NCI-H1694 (cell line): Measurements from ENCODE around the gene FBXL13.
"Not testable (repeated sequence)": the region's sequence is repeated elsewhere in the genome, so short reads cannot be mapped to it uniquely, and the experiment has no call there.

Experiments
- DNase-seq: peaks from one replicate; lab custom pipeline; 2025; lab: John Stamatoyannopoulos, UW

FBXL13 gene

DNA sequence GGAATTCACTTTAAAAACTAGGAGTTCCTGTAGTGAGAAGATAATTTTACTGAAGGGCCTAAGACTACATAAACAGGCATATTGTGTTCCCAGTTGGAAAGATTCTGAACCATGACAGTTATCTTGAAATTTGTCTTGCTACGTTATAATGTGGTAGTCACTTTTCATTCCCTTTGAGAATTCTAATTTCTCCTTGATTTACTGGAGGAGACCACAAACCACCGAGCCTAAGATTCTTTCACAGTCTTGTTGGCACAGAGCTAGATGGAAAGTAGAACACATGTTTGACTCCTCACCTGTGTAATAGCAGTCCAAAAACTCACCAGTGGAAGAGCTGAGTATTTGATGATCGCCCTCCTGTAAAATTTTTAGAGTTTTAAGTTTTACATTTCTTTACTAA lies 5.2 kb upstream of the FBXL13 start:
- no peak for DNase-seq

DNA sequence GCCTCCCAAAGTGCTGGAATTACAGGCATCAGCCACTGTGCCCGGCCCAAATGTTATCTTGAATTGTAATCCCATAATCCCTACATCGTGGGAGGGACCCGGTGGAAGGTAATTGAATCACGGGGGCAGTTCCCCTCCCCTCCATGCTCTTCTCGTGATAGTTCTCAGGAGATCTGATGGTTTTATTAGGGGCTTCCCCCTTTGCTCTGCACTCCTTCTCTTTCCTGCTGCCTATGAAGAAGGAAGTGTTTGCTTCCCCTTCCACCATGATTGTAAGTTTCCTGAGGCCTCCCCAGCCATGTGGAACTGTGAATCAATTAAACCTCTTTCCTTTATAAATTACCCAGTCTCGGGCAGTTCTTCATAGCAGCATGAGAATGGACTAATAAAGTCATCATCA lies 3.6 kb upstream of the FBXL13 start:
- not testable (repeated sequence) for DNase-seq

DNA sequence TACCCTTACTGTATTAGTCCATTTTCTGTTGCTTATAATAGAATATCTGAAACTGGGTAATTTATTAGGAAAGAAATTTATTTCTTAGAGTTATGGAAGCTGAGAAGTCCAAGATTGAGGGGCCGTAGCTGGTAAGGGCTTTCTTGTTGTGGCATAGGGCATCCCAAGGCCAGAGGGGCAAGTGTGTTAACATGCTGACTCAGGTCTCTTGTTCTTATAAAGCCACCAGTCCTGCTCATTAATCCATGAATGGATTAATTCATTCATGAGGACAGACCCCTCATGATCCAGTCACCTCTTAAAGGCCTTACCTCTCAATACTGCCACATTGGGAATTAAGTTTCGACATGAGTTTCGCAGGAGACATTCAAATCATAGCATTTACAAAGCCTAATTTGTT lies 2.7 kb upstream of the FBXL13 start:
- DNase-seq: no peak

DNA sequence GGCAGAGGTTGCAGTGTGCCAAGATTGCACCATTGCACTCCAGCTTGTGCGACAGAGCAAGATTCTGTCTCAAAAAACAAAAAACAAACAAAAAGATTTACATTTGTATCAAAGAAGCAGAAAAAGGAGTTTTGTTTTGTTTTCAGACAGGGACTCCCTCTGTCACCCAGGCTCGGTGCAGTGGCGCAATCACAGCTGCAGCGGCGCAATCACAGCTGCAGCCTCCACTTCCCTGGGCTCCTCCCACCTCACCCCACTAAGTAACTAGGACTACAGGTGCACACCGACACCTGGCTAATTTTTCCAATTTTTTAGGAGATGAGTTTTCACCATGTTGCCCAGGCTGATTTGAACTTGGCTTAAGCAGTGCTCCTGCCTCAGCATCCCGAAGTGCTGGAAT lies 2.2 kb upstream of the FBXL13 start:
- no peak for DNase-seq

DNA sequence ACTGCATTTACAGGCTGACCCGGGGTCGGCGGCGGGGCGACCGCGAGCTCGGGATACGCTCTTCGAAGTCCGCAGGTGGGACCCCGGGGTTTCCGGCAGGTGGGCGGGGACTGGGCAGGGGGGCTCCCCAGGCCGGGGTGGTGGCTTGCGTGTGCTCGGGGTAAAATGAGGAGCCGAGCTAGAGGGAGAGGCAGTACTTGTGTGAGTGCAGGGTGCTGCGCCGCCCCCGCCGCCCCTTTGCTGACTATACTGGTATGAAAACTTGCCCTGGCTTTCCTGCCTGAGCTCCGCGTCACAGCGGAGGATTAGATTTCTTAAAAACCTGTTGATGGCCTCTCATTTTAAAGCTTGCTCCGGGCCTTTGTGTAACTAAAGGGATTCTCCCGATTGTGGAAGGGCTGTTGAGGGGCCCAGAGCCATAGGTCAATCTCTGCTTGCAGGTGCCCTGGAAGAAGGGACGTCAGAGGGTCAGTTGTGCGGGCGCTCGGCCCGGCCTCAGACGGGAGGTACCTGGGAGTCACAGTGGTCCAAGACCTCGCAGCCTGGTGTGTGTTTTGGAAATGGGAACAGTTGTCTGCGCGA lies 832 bp upstream of the FBXL13 start:
- DNase-seq: peak; percentile 21

DNA sequence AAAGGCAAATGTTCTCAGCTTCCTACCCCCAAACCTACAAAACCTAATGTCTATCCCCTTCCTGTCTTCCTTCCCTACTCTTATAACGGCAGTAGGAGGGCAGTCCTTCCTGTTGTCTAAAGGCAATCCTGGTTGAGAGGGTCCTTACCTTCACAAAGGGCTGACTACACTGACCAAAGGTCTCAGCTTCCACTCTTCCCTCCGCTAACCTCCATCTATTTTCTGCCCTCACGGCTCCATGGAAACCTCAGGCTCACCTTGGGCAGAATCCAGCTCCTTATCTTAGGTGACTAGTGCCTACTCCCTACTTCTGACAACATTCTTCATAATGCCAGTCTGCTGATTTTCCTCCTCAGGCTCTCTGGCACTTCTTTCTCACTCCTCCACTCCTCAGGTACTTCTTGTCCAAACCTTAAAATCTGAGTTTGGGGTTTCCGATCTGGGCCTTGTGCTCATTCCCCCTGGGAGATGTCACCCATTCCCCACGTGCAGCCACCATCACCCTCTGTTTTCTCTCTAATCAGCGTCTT lies 542 bp downstream of the FBXL13 start:
- no peak for DNase-seq

DNA sequence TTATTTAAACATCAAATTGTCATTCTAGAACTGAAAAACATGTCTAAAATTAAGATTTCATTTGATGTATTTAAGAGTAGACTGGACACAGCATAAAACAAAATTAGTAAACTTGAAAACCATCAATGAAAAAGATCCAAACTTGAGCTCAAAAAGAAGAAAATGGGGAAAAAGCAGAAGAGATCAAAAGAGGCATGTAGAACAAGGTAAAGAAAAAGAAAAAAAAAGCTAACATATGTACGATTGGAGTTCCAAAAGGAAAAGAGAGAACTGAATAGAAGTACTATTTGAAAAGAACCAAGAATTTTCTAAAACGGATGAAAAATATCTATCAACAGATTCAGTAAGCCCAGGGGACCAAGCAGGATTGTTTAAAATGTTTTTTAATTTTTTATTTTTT lies 3.6 kb downstream of the FBXL13 start:
- DNase-seq: no peak

DNA sequence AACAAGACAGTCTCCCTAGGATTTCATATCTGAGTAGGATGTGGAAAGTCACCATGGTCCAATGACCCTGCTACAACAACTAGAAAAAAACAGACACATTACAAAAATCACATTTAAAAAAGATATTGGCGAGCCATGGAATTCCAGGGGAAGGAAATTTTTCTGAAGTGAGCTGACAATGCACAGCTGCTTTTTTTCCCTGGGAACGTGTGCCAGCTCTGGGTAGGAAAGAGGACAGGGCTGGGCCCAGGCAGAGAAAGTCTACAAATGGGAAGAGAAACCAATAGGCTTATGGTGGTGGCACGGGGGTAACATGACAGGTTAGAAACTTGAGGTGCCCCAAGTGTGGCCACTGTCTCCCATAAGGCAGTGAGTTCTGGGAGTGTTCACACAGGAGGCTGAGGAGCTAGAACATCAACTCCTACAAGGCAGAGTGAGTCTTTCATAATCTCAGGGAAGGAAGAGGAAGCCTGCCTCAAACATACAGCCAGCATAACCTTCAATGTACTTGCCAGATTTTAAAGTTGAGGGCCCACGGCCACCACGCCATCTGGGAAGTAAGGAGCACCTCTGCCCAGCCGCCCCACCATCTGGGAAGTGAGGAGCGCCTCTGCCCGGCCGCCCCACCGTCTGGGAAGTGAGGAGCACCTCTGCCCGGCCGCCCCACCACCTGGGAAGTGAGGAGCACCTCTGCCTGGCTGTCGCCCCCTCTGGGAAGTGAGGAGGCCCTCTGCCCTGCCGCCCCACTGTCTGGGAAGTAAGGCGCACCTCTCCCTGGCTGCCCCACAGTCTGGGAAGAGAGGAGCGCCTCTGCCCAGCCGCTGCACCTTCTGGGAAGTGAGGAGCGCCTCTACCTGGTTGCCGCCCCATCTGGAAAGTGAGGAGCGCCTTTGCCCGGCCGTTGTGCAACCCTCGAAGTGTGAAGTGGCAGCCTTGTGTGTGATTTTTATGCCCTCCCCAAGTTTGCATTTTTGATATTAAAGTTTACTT lies 5.9 kb downstream of the FBXL13 start:
- DNase-seq: no peak

DNA sequence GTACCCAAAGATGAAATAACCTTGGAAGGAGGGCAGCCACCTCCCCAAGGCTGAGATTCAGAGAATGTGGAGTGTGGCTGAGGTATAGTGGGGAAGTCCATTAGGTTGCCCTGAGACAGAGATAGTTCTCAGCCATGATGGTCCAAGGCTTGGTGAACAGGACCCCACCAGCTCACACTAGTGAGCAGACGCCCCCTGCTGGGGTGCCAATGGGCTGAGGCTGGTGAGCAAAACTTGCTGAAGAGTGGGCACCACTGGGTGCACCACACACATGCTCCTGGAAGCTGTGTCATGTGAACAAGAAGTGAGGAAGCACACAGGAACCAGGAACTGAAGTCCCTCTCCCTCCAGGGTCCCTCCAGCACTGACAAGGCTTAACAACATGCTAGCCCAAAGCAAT lies 8.9 kb downstream of the FBXL13 start:
- peak; percentile 44 for DNase-seq

DNA sequence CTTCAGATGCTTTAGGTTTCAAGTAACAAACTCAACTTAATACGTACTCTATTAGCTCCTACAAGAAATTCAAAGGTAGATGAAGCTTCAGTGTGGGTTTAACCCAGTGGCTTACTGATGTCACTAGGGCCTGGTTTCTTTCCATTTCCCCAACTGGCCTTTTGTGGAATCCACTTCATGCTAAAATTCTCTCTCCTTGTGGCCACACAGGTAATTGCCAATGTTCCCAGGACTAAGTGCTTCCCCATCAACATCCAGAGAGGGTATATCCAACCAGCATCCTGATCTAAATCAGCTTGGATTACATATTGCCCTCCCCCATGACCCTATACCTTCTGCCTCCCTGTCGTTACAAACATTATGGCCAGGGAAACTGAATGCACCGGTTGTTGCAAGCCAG lies 10.7 kb downstream of the FBXL13 start:
- no peak for DNase-seq

DNA sequence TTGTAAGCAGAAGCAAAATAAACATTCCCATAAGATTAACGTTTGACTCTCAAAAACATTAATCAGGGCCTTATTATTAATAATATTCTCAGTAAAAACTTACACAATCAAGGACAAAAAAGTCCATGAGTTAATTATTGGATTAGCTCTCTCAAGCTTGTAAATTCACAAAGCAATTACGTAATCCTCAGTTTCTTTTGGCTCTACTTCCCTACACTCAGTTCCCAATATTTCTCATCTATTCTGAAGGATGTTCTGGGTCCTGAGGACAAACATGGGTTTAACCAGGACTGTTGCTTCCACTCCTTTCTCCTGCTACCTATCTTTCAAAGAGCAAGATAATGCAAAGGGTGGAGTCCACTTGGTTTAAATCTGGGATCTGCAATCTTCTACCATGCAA lies 15.1 kb downstream of the FBXL13 start:
- DNase-seq: no peak

DNA sequence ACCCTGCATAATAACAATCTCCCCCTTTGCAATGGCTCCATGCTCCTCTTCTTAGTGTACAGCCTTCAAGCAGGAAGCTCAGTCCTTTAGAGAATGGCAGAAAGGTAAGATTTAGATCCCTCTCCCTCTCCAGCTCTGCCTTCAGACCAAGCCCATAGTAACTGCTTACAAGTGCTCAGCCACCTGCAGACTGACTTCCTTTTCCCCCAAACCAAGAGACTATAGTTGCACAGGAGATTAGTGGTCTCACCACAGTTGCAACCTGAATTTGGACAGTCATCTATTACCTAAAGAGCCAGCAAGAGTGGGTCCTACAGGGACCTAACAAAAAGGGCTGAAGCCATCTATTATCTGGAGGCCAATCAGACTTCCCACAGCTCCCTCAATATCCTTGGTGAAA lies 16.5 kb downstream of the FBXL13 start:
- DNase-seq: no peak

DNA sequence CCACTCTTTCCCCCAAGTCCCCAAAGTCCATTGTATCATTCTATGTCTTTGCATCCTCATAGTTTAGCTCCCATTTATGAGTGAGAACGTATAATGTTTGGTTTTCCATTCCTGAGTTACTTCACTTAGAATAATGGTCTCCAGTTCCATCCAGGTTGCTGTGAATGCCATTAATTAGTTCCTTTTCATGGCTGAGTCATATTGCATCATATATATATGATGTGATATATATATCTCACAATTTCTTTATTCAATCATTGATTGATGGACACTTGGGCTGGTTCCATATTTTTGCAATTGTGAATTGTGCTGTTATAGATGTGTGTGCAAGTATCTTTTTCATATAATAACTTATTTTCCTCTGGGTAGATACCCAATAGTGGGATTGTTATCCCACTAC lies 18.6 kb downstream of the FBXL13 start:
- DNase-seq: not testable (repeated sequence)

DNA sequence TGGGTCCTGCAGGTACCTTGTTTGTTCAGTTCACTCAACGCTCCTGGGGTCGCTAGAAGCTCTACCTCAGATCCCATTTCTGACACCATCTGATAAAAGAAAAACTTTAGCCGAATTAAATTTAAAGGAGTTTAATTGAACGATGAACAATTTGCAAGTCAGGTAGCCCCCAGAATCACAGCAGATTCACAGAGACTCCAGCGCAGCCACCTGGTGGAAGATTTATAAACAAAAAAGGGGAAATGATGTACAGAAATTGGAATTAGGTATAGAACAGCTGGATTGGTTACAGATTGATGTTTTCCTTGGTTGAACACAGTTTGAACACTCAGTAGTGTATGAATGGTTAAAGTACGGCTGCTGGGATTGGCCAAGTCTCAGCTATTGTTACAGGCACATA lies 23.1 kb downstream of the FBXL13 start:
- DNase-seq: no peak

DNA sequence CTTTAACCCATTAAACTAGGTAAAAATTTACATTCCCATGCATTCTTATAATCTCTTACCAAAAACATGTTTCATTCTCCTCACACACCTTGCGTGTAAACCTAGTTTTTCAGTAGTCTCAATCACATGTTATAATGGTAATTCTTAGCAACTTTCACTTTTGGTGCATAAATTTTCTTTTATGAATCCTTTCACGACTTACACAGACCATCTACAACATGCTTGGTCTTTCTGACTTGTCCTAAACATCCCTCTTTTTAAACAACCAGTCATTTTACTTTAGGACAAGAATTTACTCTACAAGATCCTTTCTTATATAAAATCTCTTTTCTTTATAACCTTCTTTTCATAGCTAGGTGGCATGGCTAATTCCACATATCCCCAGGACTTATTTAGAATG lies 25.8 kb downstream of the FBXL13 start:
- no peak for DNase-seq

DNA sequence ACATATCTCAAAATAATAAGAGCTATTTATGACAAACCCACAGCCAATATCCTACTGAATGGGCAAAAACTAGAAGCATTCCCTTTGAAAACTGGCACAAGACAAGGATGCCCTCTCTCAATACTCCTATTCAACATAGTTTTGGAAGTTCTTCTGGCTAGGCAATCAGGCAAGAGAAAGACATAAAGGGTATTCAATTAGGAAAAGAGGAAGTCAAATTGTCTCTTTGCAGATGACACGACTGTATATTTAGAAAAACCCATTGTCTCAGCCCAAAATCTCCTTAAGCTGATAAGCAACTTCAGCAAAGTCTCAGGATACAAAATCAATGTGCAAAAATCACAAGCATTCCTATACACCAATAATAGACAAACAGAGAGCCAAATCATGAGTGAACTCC lies 32.8 kb downstream of the FBXL13 start:
- not testable (repeated sequence) for DNase-seq

DNA sequence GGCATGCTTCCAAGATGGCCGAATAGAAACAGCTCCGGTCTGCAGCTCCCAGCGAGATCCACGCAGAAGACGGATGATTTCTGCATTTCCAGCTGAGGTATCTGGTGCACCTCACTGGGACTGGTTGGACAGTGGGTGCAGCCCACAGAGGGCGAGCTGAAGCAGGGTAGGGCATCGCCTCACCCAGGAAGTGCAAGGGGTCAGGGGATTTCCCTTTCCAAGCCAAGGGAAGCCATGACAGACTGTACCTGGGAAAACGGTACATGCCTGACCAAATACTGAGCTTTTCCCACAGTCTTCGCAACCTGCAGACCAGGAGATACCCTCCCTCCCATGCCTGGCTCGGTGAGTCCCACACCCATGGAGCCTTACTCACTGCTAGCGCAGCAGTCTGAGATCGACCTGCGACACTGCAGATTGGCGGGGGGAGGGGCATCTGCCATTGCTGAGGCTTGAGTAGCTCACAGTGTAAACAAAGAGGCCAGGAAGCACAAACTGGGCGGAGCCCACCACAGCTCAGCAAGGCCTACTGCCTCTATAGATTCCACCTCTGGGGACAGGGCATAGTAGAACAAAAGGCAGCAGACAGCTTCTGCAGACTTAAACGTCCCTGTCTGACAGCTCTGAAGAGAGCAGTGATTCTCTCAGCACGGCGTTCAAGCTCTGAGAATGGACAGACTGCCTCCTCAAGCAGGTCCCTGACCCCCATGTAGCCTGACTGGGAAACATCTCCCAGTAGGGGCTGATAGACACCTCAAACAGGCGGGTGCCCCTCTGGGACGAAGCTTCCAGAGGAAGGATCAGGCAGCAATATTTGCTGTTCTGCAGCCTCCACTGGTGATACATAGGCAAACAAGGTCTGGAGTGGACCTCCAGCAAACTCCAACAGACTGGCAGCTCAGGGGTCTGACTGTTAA lies 36.5 kb downstream of the FBXL13 start:
- DNase-seq: not testable (repeated sequence)

DNA sequence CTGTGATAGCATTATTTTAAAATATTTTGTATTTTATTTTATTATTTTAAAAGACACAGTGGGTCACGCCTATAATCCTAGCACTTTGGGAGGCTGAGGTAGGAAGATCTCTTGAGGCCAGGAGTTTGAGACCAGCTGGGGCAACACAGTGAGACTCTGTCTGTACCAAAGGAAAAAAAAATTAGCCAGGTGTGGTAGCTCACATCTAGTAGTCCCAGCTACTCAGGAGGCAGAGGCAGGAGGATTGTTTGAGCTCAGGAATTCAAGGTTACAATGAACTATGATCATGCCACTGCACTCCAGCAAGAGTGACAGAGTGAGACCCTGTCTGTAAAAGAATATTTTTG lies 37.1 kb downstream of the FBXL13 start:
- DNase-seq: no peak

DNA sequence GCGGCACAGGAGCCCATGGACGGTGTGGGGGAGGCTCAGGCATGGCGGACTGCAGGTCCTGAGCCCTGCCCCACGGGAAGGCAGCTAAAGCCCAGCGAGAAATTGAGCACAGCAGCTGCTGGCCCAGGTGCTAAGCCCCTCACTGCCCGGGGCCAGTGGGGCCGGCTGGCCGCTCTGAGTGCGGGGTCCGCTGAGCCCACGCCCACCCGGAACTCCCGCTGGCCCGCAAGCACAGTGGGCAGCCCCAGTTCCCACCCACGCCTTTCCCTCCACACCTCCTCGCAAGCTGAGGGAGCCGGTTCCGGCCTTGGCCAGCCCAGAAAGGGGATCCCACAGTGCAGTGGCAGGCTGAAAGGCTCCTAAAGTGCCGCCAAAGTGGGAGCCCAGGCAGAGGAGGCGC lies 40.3 kb downstream of the FBXL13 start:
- not testable (repeated sequence) for DNase-seq

DNA sequence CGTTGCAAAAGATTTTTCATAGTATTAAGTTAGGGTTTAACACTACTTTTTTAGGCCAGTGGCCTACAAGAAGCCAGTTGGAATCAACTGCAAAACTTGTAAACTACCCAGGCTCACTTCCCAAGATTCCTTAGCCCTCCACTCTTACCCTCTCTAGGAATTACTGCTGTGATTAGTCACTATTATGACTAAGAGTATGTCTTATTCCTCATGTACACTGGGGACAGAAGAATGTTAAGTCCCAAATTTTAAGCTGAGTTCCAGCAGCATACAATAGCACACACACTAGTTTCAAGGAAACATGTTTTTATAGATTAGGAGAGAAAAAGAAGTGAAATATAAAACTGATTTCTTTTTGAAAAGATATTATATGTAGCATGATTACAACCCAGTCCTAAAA lies 42.8 kb downstream of the FBXL13 start:
- DNase-seq: no peak

DNA sequence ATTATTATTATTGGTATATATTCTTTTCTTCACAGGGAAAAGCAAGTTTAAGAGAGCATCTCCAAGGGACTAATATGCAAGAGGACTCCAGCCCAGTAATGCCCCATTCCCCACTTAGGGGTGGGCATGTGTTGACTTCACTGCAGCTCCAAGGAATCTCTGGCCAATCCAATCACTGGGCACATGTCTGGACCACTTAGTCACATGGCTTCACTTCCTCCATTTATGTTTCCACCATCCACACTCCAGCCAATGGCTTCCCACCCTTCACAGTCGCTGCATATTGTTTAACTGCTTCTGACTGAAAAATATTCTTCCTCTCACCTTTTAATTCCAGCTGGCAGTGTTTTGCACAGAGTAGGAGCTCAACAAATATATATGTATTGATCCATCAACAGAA lies 43.6 kb downstream of the FBXL13 start:
- no peak for DNase-seq

DNA sequence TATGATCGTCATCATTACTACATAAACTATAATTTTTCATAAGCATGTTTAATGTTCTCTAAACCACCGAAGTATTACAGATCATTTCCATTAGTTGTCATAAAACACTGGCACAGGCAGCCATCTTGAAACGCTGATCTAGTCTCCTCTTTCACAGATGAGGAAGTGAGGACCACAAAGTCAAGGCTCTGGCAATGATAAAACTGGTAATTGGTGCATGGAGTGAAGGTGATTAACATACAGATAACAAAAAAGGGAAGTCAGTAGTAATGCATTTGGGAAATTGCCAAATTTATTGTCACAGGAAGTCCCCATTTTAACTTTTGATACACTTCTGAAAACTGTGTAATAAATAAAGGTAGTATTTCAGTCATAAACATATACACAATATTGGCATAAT lies 49.3 kb downstream of the FBXL13 start:
- DNase-seq: no peak
